Testis (tissue), 3 donors: ENCODE data around the gene RASL10B. TPM values are rescaled to one million over a fixed set of nuclear protein-coding genes. Genes with fewer than 3 reads are reported as not detected.

ENCODE experiments used
- DNase-seq: peaks from one replicate; pipeline ENCODE4 v3.0.0-alpha.2; 2019
- H3K27ac ChIP-seq, 2 donors: fragments of 200-600 bp; sonication (generic); one replicate each; pipeline ENCODE4 v1.5.1; 2019
- H3K27me3 ChIP-seq: fragments of 200-600 bp; sonication (generic); one replicate; pipeline ENCODE4 v1.5.1; 2019
- H3K36me3 ChIP-seq: fragments of 200-600 bp; sonication (generic); one replicate; pipeline ENCODE4 v1.5.1; 2017; ENCODE audit warnings: low read depth; ENCODE audit errors: missing control alignments
- H3K4me1 ChIP-seq: fragments of 200-600 bp; sonication (generic); one replicate; pipeline ENCODE4 v1.5.1; 2019
- H3K4me3 ChIP-seq, 2 donors: fragments of 200-600 bp; sonication (generic); one replicate each; pipeline ENCODE4 v1.5.1; 2017 to 2019
- H3K9me3 ChIP-seq: fragments of 200-600 bp; sonication (generic); one replicate; pipeline ENCODE4 v1.5.1; 2017
- CTCF ChIP-seq, 3 experiments: fragments of 450-650 bp in 2 of 3; fragments of 200-600 bp in 1 of 3; sonication (generic) in 1 of 3; IDR thresholded peaks; one replicate each; pipeline ENCODE4 v1.5.1; 2016 to 2019; ENCODE audit warnings: antibody characterized with exemption in 3 of 3, mild to moderate bottlenecking in 2 of 3, moderate library complexity in 1 of 3
- POLR2A ChIP-seq: fragments of 450-650 bp; IDR thresholded peaks from one replicate; pipeline ENCODE4 v1.6.1; 2017; ENCODE audit warnings: antibody characterized with exemption, mild to moderate bottlenecking, moderate library complexity
- WGBS, 2 donors: methylation state at CpG; one replicate each; pipeline ENCODE4 v1.1.5; 2018; 5-methylcytosine and 5-hydroxymethylcytosine counted together
- intact Hi-C: fragments of 100-400 bp; cut with DNase I; formaldehyde crosslinking; loops from one replicate; pipeline ENCODE4 v1.15.1; 2023; ENCODE audit warnings: low total_unique reads
- polyA plus RNA-seq: library from polyadenylated mRNA; stranded (reverse); fragments of 350-450 nt; fragmentation: Illumina TruSeq; extraction: RNeasy Lipid Tissue Mini Kit (QIAGEN cat#74804); gene quantifications from one replicate; pipeline ENCODE4 v1.2.3, GENCODE V29; 2014; ENCODE audit warnings: low read depth, low replicate concordance; ENCODE audit not compliant: insufficient read depth
- total RNA-seq, 2 donors: library from RNA; depleted of rRNA; stranded (reverse); fragments of >200 nt; gene quantifications; one replicate each; pipeline ENCODE4 v1.2.3, GENCODE V29; 2016

RASL10B gene
- total and polyA plus RNA-seq, 3 donors from 2014 or later = 2.5 to 4.8 (median 3.8) TPM

DNA sequence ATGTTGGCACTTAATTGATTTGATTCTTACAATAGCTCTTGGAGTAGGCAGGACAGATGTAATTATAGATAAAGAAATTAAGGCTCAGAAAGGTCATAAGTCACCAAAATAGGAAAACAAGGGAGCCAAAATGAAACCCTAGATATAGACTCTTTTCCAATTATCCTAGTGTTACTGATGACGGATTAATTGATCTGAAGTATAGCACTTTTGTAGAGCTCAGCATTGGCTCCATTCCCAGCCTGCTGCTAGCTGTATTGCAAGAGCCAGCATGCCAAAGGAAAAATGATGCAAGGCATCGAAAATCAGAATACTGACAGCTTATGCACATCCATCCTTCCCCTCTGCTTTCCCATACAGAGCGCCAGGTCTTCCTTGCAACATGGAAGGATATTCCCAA lies 21.6 kb upstream of the RASL10B start:
- H3K9me3 ChIP-seq = no peaks in the 10 kb centered on the region
- TF ChIP-seq CTCF (IDR thresholded peaks at IDR 0.05) (no peak), POLR2A (no peak)
- no peak overlapping the region for H3K4me3 ChIP-seq
- no peaks in the 10 kb centered on the region for H3K36me3 ChIP-seq
- DNase-seq = no peak
- H3K27ac ChIP-seq = no peak overlapping the region
- intact Hi-C loops = no loop called here
- no peaks in the 10 kb centered on the region for H3K27me3 ChIP-seq
- peaks cover 7% of the 10 kb centered on the region for H3K4me1 ChIP-seq
- 92 to 93% methylated on average over 3 of the region's 3 CpGs for WGBS, 2 donors

DNA sequence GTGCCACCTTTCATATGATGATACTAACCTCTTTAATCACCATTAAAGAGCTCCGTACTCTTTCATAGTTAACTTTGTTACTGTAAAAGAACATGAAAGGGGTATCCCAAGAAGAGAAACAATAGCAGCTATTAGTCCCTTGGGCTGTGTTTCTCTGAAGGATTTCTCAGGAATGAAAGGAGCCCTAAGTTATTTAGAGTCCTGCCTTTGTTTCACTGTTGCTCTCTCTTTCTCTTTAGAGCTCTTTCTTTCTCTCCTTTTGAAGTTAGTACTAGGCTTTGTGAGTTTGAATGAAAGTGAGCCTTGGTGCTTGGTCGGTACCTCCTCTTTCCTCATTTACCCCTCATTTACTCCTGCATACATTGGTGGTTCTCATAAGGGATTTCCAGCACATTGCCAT lies 20.5 kb upstream of the RASL10B start:
- Histone ChIP-seq H3K27ac (no peak overlapping the region), H3K9me3 (no peaks in the 10 kb centered on the region), H3K36me3 (no peaks in the 10 kb centered on the region), H3K27me3 (no peaks in the 10 kb centered on the region), H3K4me3 (no peak overlapping the region), H3K4me1 (peaks cover 7% of the 10 kb centered on the region)
- 84 to 98% methylated on average over 2 of the region's 2 CpGs for WGBS, 2 donors
- intact Hi-C loops = no loop called here
- no peak for DNase-seq
- TF ChIP-seq CTCF (IDR thresholded peaks at IDR 0.05) (no peak), POLR2A (no peak)

GRCh38 chr17:35713069-35713728 lies 18.2 kb upstream of the RASL10B start:
- H3K4me1 ChIP-seq = peaks cover 20% of the 10 kb centered on the region
- WGBS, 2 donors = 43 to 52% methylated on average over 7 of the region's 7 CpGs

GRCh38 chr17:35714988-35715387 lies 16.5 kb upstream of the RASL10B start:
- intact Hi-C loops = no loop called here
- Histone ChIP-seq H3K27ac (no peak overlapping the region), H3K27me3 (no peaks in the 10 kb centered on the region), H3K4me3 (no peak overlapping the region), H3K36me3 (no peaks in the 10 kb centered on the region), H3K4me1 (peaks cover 20% of the 10 kb centered on the region), H3K9me3 (no peaks in the 10 kb centered on the region)
- no peak for TF ChIP-seq POLR2A
- 79 to 87% methylated on average over 2 of the region's 2 CpGs for WGBS, 2 donors
- DNase-seq = no peak

More at GRCh38 chr17:35713069-35713728, 18.2 kb upstream of the RASL10B start:
- Histone ChIP-seq H3K27me3 (no peaks in the 10 kb centered on the region), H3K9me3 (no peaks in the 10 kb centered on the region), H3K4me3 (no peak overlapping the region), H3K27ac (no peak overlapping the region), H3K36me3 (no peaks in the 10 kb centered on the region)
- intact Hi-C loops = no loop called here
- TF ChIP-seq POLR2A = no peak
- TF ChIP-seq CTCF (IDR thresholded peaks at IDR 0.05) = no peak
- no peak for DNase-seq

DNA sequence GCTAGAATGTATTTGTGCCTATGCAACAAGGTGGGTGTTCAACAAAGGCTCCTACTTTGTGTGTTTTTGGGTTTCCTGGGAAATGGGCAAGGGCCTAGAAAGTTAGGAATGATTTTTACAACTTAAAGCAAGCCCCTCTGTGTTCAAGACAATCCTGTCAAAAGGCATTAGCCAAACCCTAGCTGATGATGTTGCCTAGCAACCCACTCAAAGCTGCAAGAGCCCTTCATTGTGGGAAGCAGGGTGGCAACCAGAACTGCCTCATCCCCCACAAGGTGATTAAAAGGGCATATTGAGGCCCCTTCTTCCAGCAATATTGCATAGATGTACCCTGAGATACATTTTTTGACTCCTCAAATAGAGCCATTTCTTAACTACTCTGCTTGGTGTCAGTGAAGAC lies 16.0 kb upstream of the RASL10B start:
- no peaks in the 10 kb centered on the region for H3K9me3 ChIP-seq
- no peak for DNase-seq
- H3K4me1 ChIP-seq = peaks cover 20% of the 10 kb centered on the region

More for the DNA sequence above, 16.0 kb upstream of the RASL10B start:
- Histone ChIP-seq H3K27me3 (no peaks in the 10 kb centered on the region), H3K4me3 (no peak overlapping the region), H3K27ac (no peak overlapping the region), H3K36me3 (no peaks in the 10 kb centered on the region)
- intact Hi-C loops = no loop called here
- no peak for TF ChIP-seq CTCF (IDR thresholded peaks at IDR 0.05)
